Measurements from ENCODE around the gene ZDHHC21.

The ZDHHC21 gene

DNA sequence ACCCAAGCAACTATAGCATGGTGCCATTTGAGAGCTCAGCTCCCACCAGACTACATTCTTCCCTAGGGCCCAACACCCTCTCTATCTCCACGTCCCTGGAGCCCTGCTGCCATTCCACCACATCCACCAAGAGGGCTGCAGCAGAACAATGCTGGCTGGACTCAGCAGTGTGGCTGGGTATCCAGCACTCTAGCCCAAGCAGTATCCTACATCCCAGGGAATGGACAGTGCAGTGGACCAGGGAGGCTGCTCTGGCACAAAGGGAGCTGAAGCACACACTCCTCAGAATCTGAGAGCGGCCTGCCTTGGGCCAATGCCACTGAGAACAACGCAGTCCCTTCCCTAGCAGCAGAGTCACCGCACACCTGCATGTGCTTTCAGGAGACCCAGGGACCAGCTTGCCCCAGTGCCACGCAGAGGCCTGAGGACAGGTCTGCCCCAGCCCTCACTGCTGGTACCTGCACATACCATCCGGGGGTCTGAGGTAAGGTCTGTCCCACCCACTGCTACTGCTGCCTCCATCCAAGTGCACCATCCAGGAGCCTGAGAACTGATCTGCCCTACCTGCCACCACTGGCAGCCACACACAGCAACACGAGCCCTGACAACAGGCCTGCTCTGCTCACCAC, 95.9 kb downstream of the ZDHHC21 start:
- DNase-seq = no peak

DNA sequence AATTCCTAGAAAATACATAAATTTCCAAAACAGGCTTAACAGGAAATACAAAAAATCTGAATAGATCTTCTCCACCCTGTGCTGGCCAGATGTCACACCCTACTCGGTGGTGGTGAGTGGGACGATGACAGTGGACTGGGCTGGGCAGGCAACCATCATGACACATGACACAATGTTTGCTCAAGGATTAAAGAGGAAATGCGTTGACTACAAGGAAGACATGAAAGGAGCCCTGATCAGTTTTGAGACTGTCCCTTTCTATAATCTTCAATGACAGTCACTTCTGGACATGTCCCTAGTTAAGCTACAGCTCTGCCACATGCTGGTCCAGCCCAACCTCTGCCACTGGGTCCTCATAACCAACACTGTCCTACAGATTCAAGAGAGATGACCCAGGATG, 99.8 kb downstream of the ZDHHC21 start:
- no peak for DNase-seq

- DNase-seq = no peak
These were observed 101.8 kb downstream of the ZDHHC21 start for GRCh38 chr9:14591411-14591810.

GRCh38 chr9:14585730-14586473, 107.3 kb downstream of the ZDHHC21 start:
- DNase-seq = no peak

DNA sequence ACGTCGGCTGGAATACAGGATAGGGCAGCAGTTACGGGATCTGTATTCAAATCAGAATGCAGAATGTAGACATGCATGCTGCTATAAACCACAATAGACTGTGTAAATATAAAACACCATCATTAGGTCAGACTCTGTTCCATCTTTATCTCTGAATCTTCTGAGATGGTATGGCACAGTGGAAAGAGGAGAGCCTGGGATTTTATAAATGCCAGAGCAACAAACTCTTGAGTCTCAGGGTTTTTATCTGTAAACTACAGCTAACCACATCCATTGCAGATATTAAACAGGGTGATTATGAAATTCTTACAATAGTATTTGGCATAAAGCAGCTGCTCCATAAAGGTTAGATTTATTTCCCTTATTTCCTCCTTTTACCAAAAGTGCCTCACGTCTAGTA, 108.7 kb downstream of the ZDHHC21 start:
- DNase-seq = no peak

GRCh38 chr9:14578030-14578429, 115.2 kb downstream of the ZDHHC21 start:
- no peak for DNase-seq

DNA sequence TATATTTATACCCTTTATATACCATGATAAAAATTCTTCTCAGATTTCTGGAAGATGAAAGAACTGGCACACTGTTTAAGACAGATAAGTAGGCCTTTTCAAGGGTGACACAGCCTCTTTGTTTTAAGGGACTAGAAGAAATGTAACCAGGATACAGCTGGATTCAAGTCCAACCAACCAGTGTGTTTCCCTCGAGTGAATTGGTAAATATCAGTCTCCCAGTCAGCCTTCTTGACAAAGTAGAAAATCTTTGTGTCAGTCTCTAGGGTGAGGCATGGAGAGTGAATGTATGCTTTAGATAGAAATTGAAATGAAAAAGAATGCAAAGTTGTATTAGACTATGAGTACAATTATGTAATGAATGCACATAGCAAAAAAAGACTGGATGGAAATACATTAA, 119.1 kb downstream of the ZDHHC21 start:
- DNase-seq = no peak

- DNase-seq = no peak
These were observed 119.9 kb downstream of the ZDHHC21 start for GRCh38 chr9:14573319-14573718.

DNA sequence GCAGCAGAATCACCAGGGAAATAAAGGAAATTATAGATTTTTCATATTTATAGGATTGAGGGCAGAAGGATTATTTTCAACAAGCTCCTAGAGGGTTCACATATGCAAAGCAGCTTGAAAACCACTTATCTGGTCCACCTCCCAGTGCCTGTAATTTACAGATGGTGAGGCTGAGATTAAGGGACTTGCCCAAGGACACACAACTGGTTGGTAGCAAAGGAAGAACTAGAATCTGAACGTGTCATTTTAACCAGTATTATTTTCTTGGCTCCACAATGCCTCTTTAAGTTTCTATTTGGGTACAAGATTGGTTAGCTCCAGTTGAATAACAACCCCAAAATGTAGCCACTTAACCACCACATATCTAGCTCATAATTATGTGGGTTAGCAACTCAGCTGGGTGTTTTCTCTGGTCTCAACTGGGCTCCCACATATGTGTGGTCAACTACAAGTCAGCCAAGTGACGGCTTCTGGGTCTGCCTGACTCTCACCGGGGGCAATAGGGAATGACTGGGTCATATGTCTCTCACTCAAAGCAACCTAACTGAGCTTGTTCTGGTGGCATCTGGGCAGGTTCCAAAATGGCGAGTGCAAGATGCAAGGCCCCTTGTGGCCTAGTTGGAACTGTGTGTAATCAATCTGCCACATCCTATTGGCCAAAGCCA, 127.7 kb downstream of the ZDHHC21 start:
- no peak for DNase-seq

- DNase-seq = no peak
These were observed 129.2 kb downstream of the ZDHHC21 start for GRCh38 chr9:14563902-14564624.

DNA sequence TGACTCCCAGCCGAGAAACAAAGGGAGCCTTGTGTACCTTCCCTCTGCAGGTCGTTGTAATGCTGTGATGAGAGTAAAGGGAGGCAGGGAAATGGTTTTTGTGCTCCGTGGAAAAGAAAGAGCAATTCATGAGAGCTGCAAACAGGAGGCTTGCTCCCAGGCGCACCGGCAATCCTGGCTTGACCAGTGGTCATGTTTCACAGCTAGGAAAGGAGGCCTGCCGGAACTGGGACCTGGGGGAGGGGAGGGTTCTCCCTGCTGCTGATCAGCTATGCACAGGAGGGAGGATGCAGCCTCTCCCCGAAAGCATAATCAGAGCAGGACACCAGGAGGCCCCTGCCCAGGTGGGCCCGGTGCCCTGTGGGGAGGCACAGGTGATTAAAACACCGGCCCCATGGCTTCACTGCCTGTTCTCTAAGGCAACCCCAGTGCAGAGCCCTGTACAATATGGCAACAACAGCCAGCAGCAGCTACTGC, 131.3 kb downstream of the ZDHHC21 start:
- no peak for DNase-seq

Data from GDM1 (cell line).